Measurements from ENCODE around the gene APLP1. TPM values are rescaled to one million over a fixed set of nuclear protein-coding genes. Genes with fewer than 3 reads are reported as not detected.

APLP1 gene
- 4.2 and 4.6 TPM in 2 replicates for total RNA-seq

GRCh38 chr19:35868172-35868822, at the start of gene APLP1:
Gene APLP1 (plus strand): TSS chr19:35868574. CDS start chr19:35868637, 63 bp downstream.

GRCh38 chr19:35852029-35852780, 16.2 kb upstream of the APLP1 start, which contains the start of gene NPHS1:
Gene NPHS1 (minus strand): TSS chr19:35852504. CDS start chr19:35851837, 667 bp downstream.

GRCh38 chr19:35856546-35857149, 11.7 kb upstream of the APLP1 start, which contains the start of gene KIRREL2:
Gene KIRREL2 (plus strand): TSS chr19:35856911. CDS start chr19:35857120, 209 bp downstream.

DNA sequence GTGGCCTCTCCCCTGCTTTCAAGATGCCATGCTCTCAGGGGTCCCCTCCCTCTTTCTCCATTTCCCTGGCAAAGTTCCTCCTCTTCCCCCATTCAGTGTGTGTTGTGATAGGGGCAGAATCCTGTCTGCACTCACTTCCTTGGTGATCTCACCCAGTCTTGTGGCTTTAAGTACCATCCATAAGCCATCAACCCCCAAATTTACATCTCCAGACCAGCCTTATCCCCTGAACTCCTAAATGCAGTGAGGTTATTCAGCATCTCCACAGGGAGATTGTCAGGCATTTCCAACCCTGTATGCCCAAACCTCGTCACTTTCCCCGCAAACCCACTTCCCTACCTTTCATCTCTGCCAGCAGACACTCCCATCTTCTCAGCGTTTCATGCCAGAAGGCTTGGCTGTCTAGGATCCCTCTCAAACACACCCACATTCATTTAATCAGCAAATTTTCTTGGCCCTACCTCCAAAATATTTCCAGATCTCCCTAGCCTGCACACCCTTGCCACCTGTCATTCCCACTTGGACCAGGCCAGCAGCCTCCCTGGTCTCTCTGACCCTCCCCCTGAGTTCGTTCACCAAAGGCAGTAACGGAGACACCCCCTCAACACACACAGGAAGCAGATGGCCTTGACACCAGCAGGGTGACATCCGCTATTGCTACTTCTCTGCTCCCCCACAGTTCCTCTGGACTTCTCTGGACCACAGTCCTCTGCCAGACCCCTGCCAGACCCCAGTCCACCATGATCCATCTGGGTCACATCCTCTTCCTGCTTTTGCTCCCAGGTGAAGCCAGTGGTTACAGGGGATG, 33.7 kb downstream of the APLP1 start, which contains the start of gene HCST:
TSS of gene HCST (plus strand) at position 676 of the 808 bp plus-strand sequence. CDS start at position 741, 65 bp downstream.

GRCh38 chr19:35908010-35908441, 39.7 kb downstream of the APLP1 start, which contains the start of gene TYROBP:
Gene TYROBP (minus strand): TSS chr19:35908295. CDS start chr19:35908228, 67 bp downstream.

Small RNAs within 50 kb of the gene (small RNA-seq; reads per million reads assigned to genes)
- not detected for gene RN7SL402P

Other genes with a start within 250 kb of the APLP1 start
- 49.6 and 56.5 TPM in 2 replicates for gene RBM42, start 239.5 kb upstream of the APLP1 start, total RNA-seq
- gene ETV2, start 226.8 kb upstream of the APLP1 start, total RNA-seq: 0.29 and 0.65 TPM in 2 replicates
- gene COX6B1, start 220.3 kb upstream of the APLP1 start, total RNA-seq: 214 and 293 TPM in 2 replicates
- gene UPK1A, start 202.1 kb upstream of the APLP1 start, total RNA-seq: not detected in 2 replicates
- not detected in 2 replicates for gene ZBTB32, start 164.0 kb upstream of the APLP1 start, total RNA-seq
- gene KMT2B, start 150.6 kb upstream of the APLP1 start, total RNA-seq: 8.5 and 9.4 TPM in 2 replicates
- gene IGFLR1, start 126.1 kb upstream of the APLP1 start, total RNA-seq: 0.76 and 0.98 TPM in 2 replicates
- 2.3 and 2.8 TPM in 2 replicates for gene U2AF1L4, start 123.2 kb upstream of the APLP1 start, total RNA-seq
- 14.8 and 15.7 TPM in 2 replicates for gene PSENEN, start 122.9 kb upstream of the APLP1 start, total RNA-seq
- gene LIN37, start 120.0 kb upstream of the APLP1 start, total RNA-seq: 12.1 and 16.7 TPM in 2 replicates
- gene HSPB6, start 111.5 kb upstream of the APLP1 start, total RNA-seq: 0.38 and 0.65 TPM in 2 replicates
- 7.2 and 7.3 TPM in 2 replicates for gene PROSER3, start 110.4 kb upstream of the APLP1 start, total RNA-seq
- 3.3 and 3.7 TPM in 2 replicates for gene ARHGAP33, start 93.0 kb upstream of the APLP1 start, total RNA-seq
- gene PRODH2, start 55.7 kb upstream of the APLP1 start, total RNA-seq: not detected in 2 replicates
- gene NPHS1, start 16.1 kb upstream of the APLP1 start, total RNA-seq: not detected in 2 replicates
- not detected in 2 replicates for gene KIRREL2, start 11.7 kb upstream of the APLP1 start, total RNA-seq
- gene NFKBID, start 32.0 kb downstream of the APLP1 start, total RNA-seq: 2.9 and 5.5 TPM in 2 replicates
- not detected in 2 replicates for gene HCST, start 34.0 kb downstream of the APLP1 start, total RNA-seq
- not detected in 2 replicates for gene TYROBP, start 39.7 kb downstream of the APLP1 start, total RNA-seq
- 9.6 and 11.1 TPM in 2 replicates for gene LRFN3, start 67.8 kb downstream of the APLP1 start, total RNA-seq
- 12.7 and 13.4 TPM in 2 replicates for gene SDHAF1, start 126.6 kb downstream of the APLP1 start, total RNA-seq
- 0.19 TPM in 1 of 2 replicates, not detected in the other for gene SYNE4, start 140.2 kb downstream of the APLP1 start, total RNA-seq
- gene ALKBH6, start 145.6 kb downstream of the APLP1 start, total RNA-seq: 11.3 and 14.0 TPM in 2 replicates
- 4.0 and 5.6 TPM in 2 replicates for gene CLIP3, start 164.3 kb downstream of the APLP1 start, total RNA-seq
- 1.3 and 1.6 TPM in 2 replicates for gene THAP8, start 185.7 kb downstream of the APLP1 start, total RNA-seq
- gene WDR62, start 186.3 kb downstream of the APLP1 start, total RNA-seq: 5.2 and 6.5 TPM in 2 replicates
- gene OVOL3, start 242.6 kb downstream of the APLP1 start, total RNA-seq: not detected in 2 replicates
- 26.5 and 37.2 TPM in 2 replicates for gene POLR2I, start 246.3 kb downstream of the APLP1 start, total RNA-seq
- 136 and 145 TPM in 2 replicates for gene TBCB, start 246.9 kb downstream of the APLP1 start, total RNA-seq

Data from vein endothelial cell (primary cell).